RPMI7951 (cell line): Measurements from ENCODE around the gene EIF2S2. TPM values are rescaled to one million over a fixed set of nuclear protein-coding genes. Genes with fewer than 3 reads are reported as not detected.

Experiments
- total RNA-seq: library from RNA; depleted of rRNA; stranded (reverse); fragments of >200 nt; shearing (Covaris generic); gene quantifications from 2 replicates; pipeline ENCODE4 v1.2.3, GENCODE V29; 2014; rRNA removed

Gene EIF2S2
- total RNA-seq, 1 experiment from 2014 or later = 159 TPM

Other genes starting within 250 kb of the EIF2S2 start
- gene RALY, start 118.3 kb downstream of the EIF2S2 start, total RNA-seq = 144 and 153 TPM in 2 replicates
- not detected in 2 replicates for gene ASIP, start 129.2 kb upstream of the EIF2S2 start, total RNA-seq
- 137 and 145 TPM in 2 replicates for gene AHCY, start 191.1 kb upstream of the EIF2S2 start, total RNA-seq